Epithelial cell of proximal tubule (primary cell): ENCODE measurements around the gene SLK. TPM values are rescaled to one million over a fixed set of nuclear protein-coding genes. Genes with fewer than 3 reads are reported as not detected.

Experiments
- DNase-seq: peaks from one replicate; pipeline ENCODE4 v3.0.0-alpha.2; 2011; ENCODE audit warnings: low read depth
- H3K4me3 ChIP-seq: 2 replicates; pipeline ENCODE4 v1.5.1; 2011; ENCODE audit warnings: low read depth, mild to moderate bottlenecking, low read length
- total RNA-seq: library from RNA; depleted of rRNA; stranded (reverse); fragments of >200 nt; gene quantifications from 2 replicates; pipeline ENCODE4 v1.2.3, GENCODE V29; 2015
- TF ChIP-seq, protein P1 (sequence below): conservative IDR thresholded peaks from 2 replicates; pipeline ENCODE4 v1.5.1; 2012; ENCODE audit warnings: low read depth, mild to moderate bottlenecking, low read length

The SLK gene
- total RNA-seq, 1 donor from 2014 or later: 30.4 TPM

GRCh38 chr10:103998805-103999204 is 31.9 kb downstream of the SLK start:
- TF ChIP-seq, protein P1, sequence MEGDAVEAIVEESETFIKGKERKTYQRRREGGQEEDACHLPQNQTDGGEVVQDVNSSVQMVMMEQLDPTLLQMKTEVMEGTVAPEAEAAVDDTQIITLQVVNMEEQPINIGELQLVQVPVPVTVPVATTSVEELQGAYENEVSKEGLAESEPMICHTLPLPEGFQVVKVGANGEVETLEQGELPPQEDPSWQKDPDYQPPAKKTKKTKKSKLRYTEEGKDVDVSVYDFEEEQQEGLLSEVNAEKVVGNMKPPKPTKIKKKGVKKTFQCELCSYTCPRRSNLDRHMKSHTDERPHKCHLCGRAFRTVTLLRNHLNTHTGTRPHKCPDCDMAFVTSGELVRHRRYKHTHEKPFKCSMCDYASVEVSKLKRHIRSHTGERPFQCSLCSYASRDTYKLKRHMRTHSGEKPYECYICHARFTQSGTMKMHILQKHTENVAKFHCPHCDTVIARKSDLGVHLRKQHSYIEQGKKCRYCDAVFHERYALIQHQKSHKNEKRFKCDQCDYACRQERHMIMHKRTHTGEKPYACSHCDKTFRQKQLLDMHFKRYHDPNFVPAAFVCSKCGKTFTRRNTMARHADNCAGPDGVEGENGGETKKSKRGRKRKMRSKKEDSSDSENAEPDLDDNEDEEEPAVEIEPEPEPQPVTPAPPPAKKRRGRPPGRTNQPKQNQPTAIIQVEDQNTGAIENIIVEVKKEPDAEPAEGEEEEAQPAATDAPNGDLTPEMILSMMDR: no peak
- no peak for DNase-seq

DNA sequence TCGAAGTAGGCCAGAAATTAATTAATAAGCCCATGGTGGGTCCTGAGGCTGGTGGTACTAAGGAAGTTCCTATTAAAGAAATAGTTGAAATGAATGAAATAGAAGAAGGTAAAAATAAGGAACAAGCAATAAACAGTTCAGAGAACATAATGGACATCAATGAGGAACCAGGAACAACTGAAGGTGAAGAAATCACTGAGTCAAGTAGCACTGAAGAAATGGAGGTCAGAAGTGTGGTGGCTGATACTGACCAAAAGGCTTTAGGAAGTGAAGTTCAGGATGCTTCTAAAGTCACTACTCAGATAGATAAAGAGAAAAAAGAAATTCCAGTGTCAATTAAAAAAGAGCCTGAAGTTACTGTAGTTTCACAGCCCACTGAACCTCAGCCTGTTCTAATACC is 36.0 kb downstream of the SLK start:
- TF ChIP-seq, protein P1: no peak

More at GRCh38 chr10:103998805-103999204, 31.9 kb downstream of the SLK start:
- H3K4me3 ChIP-seq: no peak overlapping the region

GRCh38 chr10:104005172-104005863 is 38.4 kb downstream of the SLK start:
- no peak for DNase-seq
- TF ChIP-seq, protein P1: no peak
- H3K4me3 ChIP-seq: no peak overlapping the region

More for the DNA sequence above, 36.0 kb downstream of the SLK start:
- DNase-seq: no peak
- no peak overlapping the region for H3K4me3 ChIP-seq

DNA sequence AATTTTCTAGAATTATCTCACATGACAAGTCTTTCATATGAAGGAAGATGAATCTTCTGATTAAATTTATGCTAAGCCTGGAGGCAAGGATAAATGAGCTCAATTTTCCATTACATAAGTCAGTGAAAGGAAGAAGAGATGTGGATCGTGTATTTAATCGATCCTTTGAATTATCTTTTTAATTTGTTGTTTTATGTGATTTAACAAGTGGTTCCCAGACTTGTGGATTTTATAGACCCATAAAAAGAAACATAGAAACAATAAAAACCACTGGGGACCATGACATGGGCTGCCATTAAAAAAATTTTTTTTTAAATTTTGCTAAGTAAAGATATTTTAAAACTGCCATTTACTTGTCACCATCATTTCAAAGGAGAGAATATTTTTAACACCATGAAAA is 45.0 kb downstream of the SLK start:
- DNase-seq: no peak
- TF ChIP-seq, protein P1: no peak
- no peak overlapping the region for H3K4me3 ChIP-seq

DNA sequence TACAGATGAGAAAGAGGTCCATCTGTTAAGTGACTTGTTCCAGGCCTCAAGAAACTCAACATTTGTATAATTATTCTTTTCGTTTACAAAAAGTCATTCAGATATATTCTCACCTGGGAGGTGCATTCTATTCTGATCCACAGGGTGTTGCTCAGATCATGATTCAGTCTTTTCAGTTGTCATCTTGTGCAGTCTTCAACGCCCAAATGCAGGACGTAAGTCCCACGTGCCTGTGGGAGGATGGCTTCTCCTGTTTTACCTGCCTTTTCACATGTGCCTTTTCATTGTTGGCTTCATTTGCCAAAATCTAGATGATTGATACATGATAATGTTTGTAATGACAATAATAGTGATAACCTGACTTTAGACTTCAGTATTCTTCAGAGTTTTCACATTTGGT is 46.5 kb downstream of the SLK start:
- no peak for DNase-seq
- no peak overlapping the region for H3K4me3 ChIP-seq
- TF ChIP-seq, protein P1: no peak

GRCh38 chr10:104014176-104014575 is 47.2 kb downstream of the SLK start:
- H3K4me3 ChIP-seq: no peak overlapping the region
- TF ChIP-seq, protein P1: no peak
- DNase-seq: no peak

GRCh38 chr10:104016661-104017060 is 49.7 kb downstream of the SLK start:
- no peak overlapping the region for H3K4me3 ChIP-seq
- TF ChIP-seq, protein P1: no peak
- DNase-seq: no peak
